Activated CD4-positive, alpha-beta T cell treated with anti-CD3 and anti-CD28 coated beads, Interleukin-2, Interleukin-4, amounts not matched to agents 100 ng/mL and 50 ng/mL, durations not matched to agents 16 hours and 8 hours (primary cell): ENCODE measurements around the gene PLCH2.
A peak's percentile ranks its signal among the peaks of the same experiment; 100 is the strongest.

ENCODE experiments used
- DNase-seq: peaks from one replicate; pipeline ENCODE4 v3.0.0-alpha.2; 2020; ENCODE audit warnings: low spot score

Gene PLCH2

GRCh38 chr1:2530513-2531361 is 54.6 kb downstream of the PLCH2 start:
- no peak for DNase-seq

GRCh38 chr1:2532485-2533160 is 56.5 kb downstream of the PLCH2 start:
- DNase-seq = no peak

DNA sequence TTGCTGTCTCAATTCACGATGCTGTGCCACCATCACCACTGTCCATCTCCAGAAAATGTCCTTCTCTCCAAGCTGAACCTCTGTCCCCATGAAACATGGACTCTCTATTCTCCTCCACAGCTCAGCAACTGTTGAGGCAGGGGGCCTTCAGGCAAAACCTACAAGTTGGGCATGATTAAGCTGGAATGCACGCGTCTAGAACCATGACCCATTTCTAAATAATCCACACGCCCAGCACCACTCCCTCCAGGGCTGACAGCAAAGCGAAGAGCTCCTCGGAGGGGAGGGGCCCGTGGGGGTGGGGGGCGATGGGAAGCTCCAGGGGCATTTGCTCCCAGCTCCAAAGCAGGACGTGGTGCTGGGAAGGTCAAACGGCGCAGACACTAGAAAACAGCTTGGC is 57.3 kb downstream of the PLCH2 start:
- DNase-seq = no peak

DNA sequence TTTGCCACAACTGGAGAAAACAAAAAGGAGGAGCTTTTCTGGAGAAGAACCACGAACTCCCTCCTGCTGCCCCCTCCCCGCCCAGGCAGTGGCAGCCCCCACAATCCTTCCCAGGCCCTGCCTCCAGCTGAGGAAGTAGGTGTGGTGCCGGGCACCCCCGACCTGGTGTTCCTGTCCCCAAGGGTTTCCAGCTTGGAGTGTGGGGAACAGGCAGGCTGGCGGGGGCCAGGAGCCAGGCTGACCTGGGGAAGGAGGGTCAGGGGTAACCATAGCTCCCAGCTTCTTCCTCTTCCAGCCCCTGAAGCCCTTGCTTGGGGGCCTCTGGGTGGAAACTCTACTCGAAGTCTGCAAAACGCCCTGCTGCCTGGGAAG is 58.2 kb downstream of the PLCH2 start:
- no peak for DNase-seq

GRCh38 chr1:2534687-2535441 is 58.8 kb downstream of the PLCH2 start:
- DNase-seq = no peak

DNA sequence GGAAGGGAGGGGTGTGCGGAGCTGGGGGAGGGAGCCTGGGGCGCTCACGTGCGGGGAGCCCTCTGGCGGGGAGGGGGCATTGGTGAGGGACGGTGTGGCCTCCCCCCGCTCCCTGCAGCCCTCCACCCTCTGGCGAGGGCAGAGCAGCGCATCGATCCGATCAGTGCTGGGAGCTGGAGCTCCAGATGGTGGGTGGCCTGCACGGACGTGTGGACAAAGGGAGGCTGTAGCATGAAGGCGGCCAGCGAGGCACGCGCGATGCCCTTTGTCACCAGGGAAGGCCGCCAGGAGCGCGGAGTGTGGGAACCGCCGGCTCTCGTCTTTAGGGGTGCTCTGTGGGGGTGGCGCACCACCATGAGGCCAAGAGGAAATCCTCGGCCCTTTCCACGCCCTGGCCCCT is 59.4 kb downstream of the PLCH2 start:
- no peak for DNase-seq

- DNase-seq = no peak
Measured at GRCh38 chr1:2535981-2536380, 59.9 kb downstream of the PLCH2 start.

- DNase-seq = no peak
Measured at GRCh38 chr1:2537784-2538115, 61.7 kb downstream of the PLCH2 start.

- no peak for DNase-seq
Measured at GRCh38 chr1:2538376-2538775, 62.3 kb downstream of the PLCH2 start.

DNA sequence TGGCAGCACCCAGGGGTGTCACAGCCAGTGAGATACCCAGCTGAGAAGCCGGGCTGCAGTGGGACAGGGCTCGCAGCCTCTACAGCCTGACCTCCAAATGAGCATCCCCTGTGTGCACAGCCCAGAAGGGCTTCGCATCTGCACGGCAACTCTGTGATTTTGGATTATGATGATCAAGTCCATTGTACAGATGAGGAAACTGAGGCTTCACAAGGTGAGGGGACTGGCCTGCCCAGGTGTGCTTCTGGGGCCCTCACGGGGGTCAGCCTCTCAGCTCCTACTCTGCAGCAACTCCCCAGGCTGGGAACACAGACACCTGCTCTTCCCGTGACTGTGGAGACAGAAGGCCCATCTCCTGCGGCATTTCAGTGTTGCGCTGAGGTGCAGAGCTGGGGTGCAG is 62.8 kb downstream of the PLCH2 start:
- DNase-seq = no peak

GRCh38 chr1:2539312-2539907 is 63.3 kb downstream of the PLCH2 start:
- DNase-seq = no peak

- no peak for DNase-seq
Measured at GRCh38 chr1:2540816-2541492, 64.9 kb downstream of the PLCH2 start.

DNA sequence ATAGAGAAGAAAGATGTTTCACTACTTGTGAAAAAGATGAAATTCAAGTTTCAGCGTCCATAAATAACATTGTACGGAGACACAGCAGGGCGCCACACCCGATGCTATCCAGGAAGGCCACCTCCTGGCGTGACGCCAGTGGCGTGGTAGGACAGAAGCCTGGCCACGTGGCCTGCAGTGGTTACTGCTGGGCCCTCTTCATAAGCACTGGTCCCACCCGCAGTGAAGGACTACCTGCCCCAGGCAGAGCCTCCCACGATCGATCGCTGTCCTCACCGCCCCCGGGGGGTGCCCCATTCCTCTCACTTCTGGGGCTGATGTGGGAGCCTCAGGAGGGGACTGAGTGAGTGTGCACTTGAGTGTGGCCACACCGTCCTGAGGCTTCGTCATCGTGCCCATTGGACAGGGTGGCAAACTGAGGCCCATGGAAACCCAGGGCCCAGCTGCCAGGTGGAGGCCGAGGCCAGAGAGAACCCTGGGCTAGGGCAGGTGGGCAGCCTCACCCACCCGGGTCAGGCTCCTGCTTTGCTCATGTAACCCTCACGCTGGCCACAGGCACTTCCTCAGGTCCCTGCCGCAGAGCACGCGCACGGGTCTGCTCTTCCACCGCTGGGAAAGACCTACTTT is 65.6 kb downstream of the PLCH2 start:
- no peak for DNase-seq

DNA sequence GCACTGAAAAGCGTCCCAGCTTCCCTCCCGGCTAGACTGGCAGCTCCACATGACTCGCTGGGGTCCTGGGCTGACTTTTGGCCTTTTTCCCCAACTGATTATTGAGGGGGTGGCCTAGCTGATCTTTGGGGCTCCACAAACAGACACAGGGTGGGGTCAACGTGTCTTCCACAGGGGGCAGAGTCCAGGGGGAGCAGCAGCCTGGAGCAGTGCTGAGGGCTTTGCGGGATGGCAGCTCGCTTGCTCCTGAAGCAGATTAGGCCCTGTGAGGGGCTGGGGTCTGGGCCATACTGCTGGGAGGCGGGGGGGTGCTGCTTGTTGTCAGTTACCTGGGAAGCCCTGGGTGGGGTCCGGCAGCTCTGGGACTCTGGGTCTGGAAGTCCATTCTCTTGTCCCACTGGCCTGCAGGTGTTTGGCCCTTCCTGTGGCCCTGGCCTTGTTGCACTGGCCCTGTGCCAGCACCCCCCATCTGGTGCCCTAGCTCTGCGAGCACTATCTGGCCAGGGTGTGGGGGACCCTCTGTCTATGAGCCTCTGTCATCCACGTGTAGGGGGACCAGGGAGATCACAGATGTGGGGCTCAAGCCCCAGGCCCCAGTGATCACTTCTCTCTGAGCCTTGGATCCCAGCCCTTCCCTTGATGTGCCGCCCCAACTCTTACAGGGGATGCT is 66.3 kb downstream of the PLCH2 start:
- no peak for DNase-seq

DNA sequence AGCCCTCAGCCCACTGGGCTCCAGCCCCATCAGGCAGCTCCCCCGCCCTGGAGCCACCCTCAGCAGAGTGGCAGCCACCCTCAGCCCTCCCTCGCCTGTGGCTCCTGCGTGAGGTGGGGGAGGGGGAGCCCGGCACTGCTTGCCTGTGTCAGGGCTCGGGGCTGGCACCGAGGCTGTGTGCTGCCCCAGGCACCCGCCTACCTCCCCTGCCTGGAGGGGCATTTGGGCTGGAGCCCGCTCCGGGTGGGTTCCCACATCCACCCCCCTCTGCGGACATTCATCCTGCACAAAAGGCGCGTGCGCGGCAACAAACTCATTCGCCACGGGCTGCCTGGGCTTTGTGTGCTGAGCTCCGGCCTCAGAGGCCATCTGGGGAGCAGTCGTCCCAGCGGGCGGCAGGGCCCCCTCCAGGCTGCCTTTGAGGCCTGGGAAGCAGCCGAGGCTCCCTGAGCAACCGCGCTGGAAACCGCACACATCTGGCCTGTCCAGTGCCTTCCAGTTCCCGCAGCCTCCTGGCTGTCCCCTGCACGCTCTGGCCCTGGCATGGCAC is 67.5 kb downstream of the PLCH2 start:
- DNase-seq = no peak

DNA sequence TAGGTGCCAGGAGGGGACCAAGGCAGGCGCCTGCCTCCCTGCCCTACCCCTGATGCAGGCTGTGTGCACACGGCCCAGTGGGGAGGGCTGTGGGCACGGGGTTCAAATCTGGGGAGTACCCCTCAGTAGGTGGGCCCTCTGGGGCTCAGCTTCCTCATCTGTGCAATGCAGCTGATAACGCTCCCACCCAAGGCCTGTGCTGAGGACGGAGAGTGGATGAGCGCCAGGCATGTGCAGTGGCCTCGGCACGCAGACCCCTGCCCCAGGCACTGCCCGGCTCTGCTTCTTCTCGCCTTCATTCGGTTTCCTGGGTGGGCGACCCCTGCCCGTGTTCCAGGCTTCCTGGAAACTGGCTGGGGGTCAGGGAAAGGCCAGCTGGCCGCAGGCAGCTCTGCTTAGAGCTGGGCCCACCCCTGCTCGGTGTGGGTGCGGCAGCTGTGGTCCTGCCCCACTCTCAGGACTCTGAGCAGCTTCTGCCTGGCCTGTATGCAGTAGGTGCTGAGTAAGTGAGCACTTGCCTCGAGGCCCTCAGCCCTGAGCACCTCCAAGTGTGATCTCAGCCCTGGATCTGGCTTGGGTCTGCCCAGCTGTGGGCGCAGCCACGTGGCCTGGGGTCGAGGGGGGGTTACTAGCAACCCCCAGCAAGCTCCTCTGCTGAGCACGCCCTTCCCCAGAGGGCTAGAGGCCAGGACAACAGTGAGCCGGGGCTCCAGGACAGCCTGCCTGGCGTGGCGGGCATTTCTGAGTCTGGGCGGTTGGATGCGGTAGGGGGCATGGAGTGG is 68.2 kb downstream of the PLCH2 start:
- DNase-seq = no peak

GRCh38 chr1:2544875-2545640 is 69.0 kb downstream of the PLCH2 start:
- DNase-seq = no peak

GRCh38 chr1:2545754-2546514 is 69.8 kb downstream of the PLCH2 start:
- peak; percentile 90 for DNase-seq
